Panc1 (cell line): ENCODE measurements around the gene NHS. TPM values are rescaled to one million over a fixed set of nuclear protein-coding genes. Genes with fewer than 3 reads are reported as not detected.

Source experiments
- ATAC-seq: fragments of 200-7000 bp; cut with Tn5 transposase; 2 replicates; pipeline ENCODE4 v1.9.1; 2020; ENCODE audit warnings: mild to moderate bottlenecking, moderate library complexity
- BruUV-seq: library from RNA; stranded (reverse); fragments of 400-500 nt; replicated peaks from 2 replicates; lab custom pipeline; 2021; lab: Mats Ljungman, UMichigan
- CTCF ChIA-PET: fragments of 300-600 bp; sonication (Branson Sonifier 250); formaldehyde crosslinking; loops from one replicate; lab custom pipeline; 2022; ENCODE audit warnings: antibody characterized with exemption; lab: Charles Lee
- POLR2A ChIA-PET: fragments of 300-600 bp; sonication (Branson Sonifier 250); formaldehyde crosslinking; loops from one replicate; lab custom pipeline; 2022; ENCODE audit warnings: antibody characterized with exemption; lab: Charles Lee
- DNase-seq: peaks from one replicate; pipeline ENCODE4 v3.0.0-alpha.2; 2010; ENCODE audit warnings: low read depth, low spot score
- H3K27ac ChIP-seq: 2 replicates; pipeline ENCODE4 v1.5.1; 2011; ENCODE audit warnings: mild to moderate bottlenecking, low read length, inconsistent platforms
- H3K27me3 ChIP-seq: fragments of 200-500 bp; sonication (Bioruptor generic); 2 replicates; pipeline ENCODE4 v1.6.0; 2014; ENCODE audit warnings: low read length, inconsistent platforms; ENCODE audit not compliant: control insufficient read depth, insufficient read depth
- H3K36me3 ChIP-seq: fragments of 200-500 bp; sonication (Bioruptor generic); 2 replicates; pipeline ENCODE4 v1.5.1; 2014; ENCODE audit warnings: inconsistent platforms, mild to moderate bottlenecking, low read length, moderate library complexity; ENCODE audit not compliant: control insufficient read depth, insufficient read depth
- H3K4me1 ChIP-seq: 2 replicates; pipeline ENCODE4 v1.5.1; 2011; ENCODE audit warnings: inconsistent platforms, mild to moderate bottlenecking, low read length, moderate library complexity; ENCODE audit not compliant: control insufficient read depth, insufficient read depth
- H3K4me3 ChIP-seq, 2 experiments: 2 replicates each; pipeline ENCODE4 v1.5.1; 2011 to 2012; ENCODE audit warnings: low read depth in 2 of 2, low read length in 2 of 2, mild to moderate bottlenecking in 2 of 2, inconsistent platforms in 1 of 2, moderate library complexity in 1 of 2
- H3K9me3 ChIP-seq: fragments of 200-500 bp; sonication (Bioruptor generic); 2 replicates; pipeline ENCODE4 v1.5.1; 2014; ENCODE audit warnings: low read depth, mild to moderate bottlenecking, inconsistent platforms, low read length, moderate library complexity; ENCODE audit not compliant: control insufficient read depth, insufficient read depth
- POLR2AphosphoS5 ChIP-seq: IDR thresholded peaks from 2 replicates; pipeline ENCODE4 v1.6.1; 2012; ENCODE audit warnings: mild to moderate bottlenecking, low read depth, low read length, moderate library complexity
- REST ChIP-seq, 2 experiments: IDR thresholded peaks; 2 replicates each; pipeline ENCODE4 v1.6.1; 2011 to 2012; ENCODE audit warnings: low read depth in 2 of 2, control low read depth in 1 of 2, low read length in 1 of 2, mild to moderate bottlenecking in 1 of 2, moderate library complexity in 1 of 2; ENCODE audit not compliant: insufficient read depth in 1 of 2
- SIN3A ChIP-seq: IDR thresholded peaks from 2 replicates; pipeline ENCODE4 v1.6.1; 2012; ENCODE audit warnings: low read depth, mild to moderate bottlenecking, low read length, moderate library complexity, borderline replicate concordance; ENCODE audit not compliant: insufficient read depth
- TCF7L2 ChIP-seq: IDR thresholded peaks from 2 replicates; pipeline ENCODE4 v1.6.1; 2011; ENCODE audit warnings: mild to moderate bottlenecking, low read depth, low read length, inconsistent platforms
- in situ Hi-C: cut with HindIII; loops from 2 replicates; pipeline ENCODE4 v1.10.0; 2016; ENCODE audit warnings: low sequenced_read_pairs, low pct_unique_long_range_greater_than_20kb
- intact Hi-C: fragments of 100-400 bp; cut with micrococcal nuclease; formaldehyde crosslinking; loops from one replicate; pipeline ENCODE4 v1.10.0; 2022; ENCODE audit not compliant: unreplicated experiment
- total RNA-seq: library from RNA; stranded (reverse); gene quantifications from one replicate; pipeline ENCODE4 v1.2.1, GENCODE V29; 2021; ENCODE audit not compliant: unreplicated experiment
- TF ChIP-seq, protein P1 (sequence below): fragments of 450-650 bp; IDR thresholded peaks from 2 replicates; pipeline ENCODE4 v1.5.1; 2017; ENCODE audit warnings: mild to moderate bottlenecking

Gene NHS
- total RNA-seq, 1 experiment from 2014 or later = 0.80 TPM

DNA sequence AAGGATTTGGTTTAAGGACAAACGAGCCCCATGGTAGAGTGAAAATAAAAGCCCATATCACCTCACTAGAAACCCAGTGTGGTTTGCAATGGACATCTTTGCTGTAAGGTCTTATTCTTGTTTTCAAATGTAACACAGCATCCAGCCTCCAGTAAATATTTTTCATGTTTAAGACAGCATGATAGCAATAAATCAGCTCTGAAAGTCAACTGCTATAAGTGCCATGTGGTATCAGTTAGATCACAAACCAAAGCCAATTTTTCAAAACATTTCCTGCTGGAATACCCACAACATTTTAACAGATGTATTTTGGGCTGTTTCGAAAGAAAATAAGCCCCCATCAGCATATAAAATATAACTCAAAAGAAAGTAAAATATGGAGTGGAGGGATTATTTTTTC is 338.3 kb downstream of the NHS start:
- in situ Hi-C loops = no loop called here
- Histone ChIP-seq H3K4me1 (no peaks in the 10 kb centered on the region), H3K27ac (no peak overlapping the region), H3K36me3 (no peaks in the 10 kb centered on the region), H3K4me3 (no peak overlapping the region), H3K9me3 (no peaks in the 10 kb centered on the region), H3K27me3 (no peaks in the 10 kb centered on the region)
- TF ChIP-seq REST (IDR thresholded peaks at IDR 0.05; ENCODE audit: insufficient read depth in 1 of 2, low read depth in 2 of 2, low read length in 1 of 2) (no peak), POLR2AphosphoS5 (no peak), TCF7L2 (no peak), SIN3A (no peak)
- TF ChIP-seq, protein P1, sequence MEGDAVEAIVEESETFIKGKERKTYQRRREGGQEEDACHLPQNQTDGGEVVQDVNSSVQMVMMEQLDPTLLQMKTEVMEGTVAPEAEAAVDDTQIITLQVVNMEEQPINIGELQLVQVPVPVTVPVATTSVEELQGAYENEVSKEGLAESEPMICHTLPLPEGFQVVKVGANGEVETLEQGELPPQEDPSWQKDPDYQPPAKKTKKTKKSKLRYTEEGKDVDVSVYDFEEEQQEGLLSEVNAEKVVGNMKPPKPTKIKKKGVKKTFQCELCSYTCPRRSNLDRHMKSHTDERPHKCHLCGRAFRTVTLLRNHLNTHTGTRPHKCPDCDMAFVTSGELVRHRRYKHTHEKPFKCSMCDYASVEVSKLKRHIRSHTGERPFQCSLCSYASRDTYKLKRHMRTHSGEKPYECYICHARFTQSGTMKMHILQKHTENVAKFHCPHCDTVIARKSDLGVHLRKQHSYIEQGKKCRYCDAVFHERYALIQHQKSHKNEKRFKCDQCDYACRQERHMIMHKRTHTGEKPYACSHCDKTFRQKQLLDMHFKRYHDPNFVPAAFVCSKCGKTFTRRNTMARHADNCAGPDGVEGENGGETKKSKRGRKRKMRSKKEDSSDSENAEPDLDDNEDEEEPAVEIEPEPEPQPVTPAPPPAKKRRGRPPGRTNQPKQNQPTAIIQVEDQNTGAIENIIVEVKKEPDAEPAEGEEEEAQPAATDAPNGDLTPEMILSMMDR = no peak
- BruUV-seq = no TSS peak
- no peak for ATAC-seq
- DNase-seq = no peak
- intact Hi-C loops = no loop called here
- ChIA-PET POLR2A (no interaction called here), CTCF (no interaction called here)

GRCh38 chrX:17718649-17719165 is 343.7 kb downstream of the NHS start:
- no TSS peak for BruUV-seq
- TF ChIP-seq REST (IDR thresholded peaks at IDR 0.05; ENCODE audit: insufficient read depth in 1 of 2, low read depth in 2 of 2, low read length in 1 of 2) (no peak), POLR2AphosphoS5 (no peak), SIN3A (no peak), TCF7L2 (no peak)
- TF ChIP-seq, protein P1 = no peak
- no peak for DNase-seq
- intact Hi-C loops (no loop called here), in situ Hi-C loops (no loop called here)
- ChIA-PET CTCF (no interaction called here), POLR2A (no interaction called here)
- Histone ChIP-seq H3K4me3 (no peak overlapping the region), H3K4me1 (no peaks in the 10 kb centered on the region), H3K27ac (no peak overlapping the region), H3K27me3 (no peaks in the 10 kb centered on the region), H3K36me3 (no peaks in the 10 kb centered on the region), H3K9me3 (no peaks in the 10 kb centered on the region)
- ATAC-seq = no peak
